Testis (tissue), 2 donors: Measurements from ENCODE around the gene BABAM2.

Experiments used
- POLR2A ChIP-seq: fragments of 450-650 bp; IDR thresholded peaks from one replicate; pipeline ENCODE4 v1.6.1; 2017; ENCODE audit warnings: antibody characterized with exemption, mild to moderate bottlenecking, moderate library complexity
- TF ChIP-seq, protein P1 (sequence below), 3 experiments: fragments of 450-650 bp in 2 of 3; fragments of 200-600 bp in 1 of 3; sonication (generic) in 1 of 3; IDR thresholded peaks; one replicate each; pipeline ENCODE4 v1.5.1; 2016 to 2019; ENCODE audit warnings: antibody characterized with exemption in 3 of 3, mild to moderate bottlenecking in 2 of 3, moderate library complexity in 1 of 3

DNA sequence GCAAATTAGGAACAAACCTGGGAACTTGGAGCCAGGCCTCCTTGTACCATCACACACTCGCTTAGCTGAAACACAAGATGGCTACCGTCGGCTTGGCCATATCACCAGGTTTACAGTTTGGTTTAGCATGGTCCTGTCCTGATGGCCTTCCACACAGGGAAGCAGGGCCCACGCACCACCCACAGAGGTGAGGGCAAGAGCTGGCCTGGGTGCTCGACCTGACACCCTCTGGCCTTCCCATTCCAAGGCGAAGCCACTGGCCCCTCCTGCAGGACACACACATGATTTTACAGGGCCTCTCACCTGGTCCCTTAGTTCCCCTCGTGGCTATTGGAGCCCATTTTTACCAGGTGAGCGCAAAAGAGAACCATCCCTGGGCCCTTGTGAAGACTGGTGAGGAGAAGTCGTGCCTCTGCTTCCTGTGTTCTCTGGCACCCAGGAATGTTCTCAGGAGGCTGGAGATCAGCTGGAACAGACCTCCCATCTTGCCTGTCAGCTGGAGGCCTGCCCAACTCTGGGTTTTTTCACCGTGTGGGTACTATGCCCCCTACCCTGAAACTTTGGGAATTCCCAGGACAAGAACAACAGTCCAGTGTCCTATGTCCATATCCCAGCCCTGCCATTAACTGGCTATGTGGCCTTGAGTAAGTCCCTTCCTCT is 449.1 kb downstream of the BABAM2 start:
- TF ChIP-seq, protein P1, sequence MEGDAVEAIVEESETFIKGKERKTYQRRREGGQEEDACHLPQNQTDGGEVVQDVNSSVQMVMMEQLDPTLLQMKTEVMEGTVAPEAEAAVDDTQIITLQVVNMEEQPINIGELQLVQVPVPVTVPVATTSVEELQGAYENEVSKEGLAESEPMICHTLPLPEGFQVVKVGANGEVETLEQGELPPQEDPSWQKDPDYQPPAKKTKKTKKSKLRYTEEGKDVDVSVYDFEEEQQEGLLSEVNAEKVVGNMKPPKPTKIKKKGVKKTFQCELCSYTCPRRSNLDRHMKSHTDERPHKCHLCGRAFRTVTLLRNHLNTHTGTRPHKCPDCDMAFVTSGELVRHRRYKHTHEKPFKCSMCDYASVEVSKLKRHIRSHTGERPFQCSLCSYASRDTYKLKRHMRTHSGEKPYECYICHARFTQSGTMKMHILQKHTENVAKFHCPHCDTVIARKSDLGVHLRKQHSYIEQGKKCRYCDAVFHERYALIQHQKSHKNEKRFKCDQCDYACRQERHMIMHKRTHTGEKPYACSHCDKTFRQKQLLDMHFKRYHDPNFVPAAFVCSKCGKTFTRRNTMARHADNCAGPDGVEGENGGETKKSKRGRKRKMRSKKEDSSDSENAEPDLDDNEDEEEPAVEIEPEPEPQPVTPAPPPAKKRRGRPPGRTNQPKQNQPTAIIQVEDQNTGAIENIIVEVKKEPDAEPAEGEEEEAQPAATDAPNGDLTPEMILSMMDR (IDR thresholded peaks at IDR 0.05): no peak
- TF ChIP-seq POLR2A: no peak
